Measurements from ENCODE around the gene G3BP1. TPM values are rescaled to one million over a fixed set of nuclear protein-coding genes. Genes with fewer than 3 reads are reported as not detected.
A peak's percentile ranks its signal among the peaks of the same experiment; 100 is the strongest.

G3BP1 gene
- total and polyA plus RNA-seq, 2 of the 13 experiments (the other 11 are each of a cell fraction or from before 2014, with no cell fraction given): 36.7 to 320 TPM

- TF ChIP-seq ZBTB39 (CRISPR knock-in tag; IDR thresholded peaks at IDR 0.05): 0 out of 2 replicates have a peak, but pooled peaks have one; percentile 27
- no peak for TF ChIP-seq ZNF720 (CRISPR knock-in tag; IDR thresholded peaks at IDR 0.05)
- 0 out of 2 replicates have a peak, but pooled peaks have one; percentile 72 for TF ChIP-seq ZHX1 (CRISPR knock-in tag; IDR thresholded peaks at IDR 0.05; ENCODE audit: low read depth)
- peak; percentile 99 for TF ChIP-seq ZBTB20 (CRISPR knock-in tag; IDR thresholded peaks at IDR 0.05; ENCODE audit: borderline replicate concordance, low read depth)
- TF ChIP-seq ZNF180 (CRISPR knock-in tag; IDR thresholded peaks at IDR 0.05; ENCODE audit: borderline replicate concordance, low read depth): no peak
- peak; percentile 56; the same call in 1 of the 2 replicates for TF ChIP-seq FOXK1 (CRISPR knock-in tag; IDR thresholded peaks at IDR 0.05; ENCODE audit: borderline replicate concordance, low read depth)
- TF ChIP-seq ZNF792 (CRISPR knock-in tag; IDR thresholded peaks at IDR 0.05): peak; percentile 43; the same call in 1 of the 2 replicates
- TF ChIP-seq DPF2 (CRISPR knock-in tag; IDR thresholded peaks at IDR 0.05; ENCODE audit: borderline replicate concordance, low read depth): peak; percentile 74
- TF ChIP-seq THAP11 (CRISPR knock-in tag; IDR thresholded peaks at IDR 0.05): peak; percentile 49; the same call in 1 of the 2 replicates
- TF ChIP-seq SALL1 (CRISPR knock-in tag; IDR thresholded peaks at IDR 0.05): peak; percentile 76
- TF ChIP-seq ZNF816 (CRISPR knock-in tag; IDR thresholded peaks at IDR 0.05; ENCODE audit: borderline replicate concordance): 0 out of 2 replicates have a peak, but pooled peaks have one; percentile 33
- TF ChIP-seq ZNF766 (CRISPR knock-in tag; IDR thresholded peaks at IDR 0.05; ENCODE audit: borderline replicate concordance): no peak
- TF ChIP-seq EP300 (IDR thresholded peaks at IDR 0.05; ENCODE audit: low read depth in 2 of 2, low read length in 2 of 2): peak in 1 of 2 experiments; percentile 93; a peak in 2 of 4 replicates
- peak; percentile 82 for TF ChIP-seq EP300 (CRISPR knock-in tag; IDR thresholded peaks at IDR 0.05; ENCODE audit: borderline replicate concordance)
- peak; percentile 46; the same call in 1 of the 2 replicates for TF ChIP-seq ZSCAN5A (CRISPR knock-in tag; IDR thresholded peaks at IDR 0.05; ENCODE audit: borderline replicate concordance)
- peak; percentile 42; the same call in 1 of the 2 replicates for TF ChIP-seq GATAD1 (CRISPR knock-in tag; IDR thresholded peaks at IDR 0.05)
- peak; percentile 86 for TF ChIP-seq HDAC1 (CRISPR knock-in tag; IDR thresholded peaks at IDR 0.05)
- TF ChIP-seq ZNF280B (CRISPR knock-in tag; IDR thresholded peaks at IDR 0.05; ENCODE audit: borderline replicate concordance): no peak
- TF ChIP-seq ZSCAN25 (CRISPR knock-in tag; IDR thresholded peaks at IDR 0.05): no peak
- peak; percentile 77; the same call in 1 of the 2 replicates for TF ChIP-seq ZNF556 (CRISPR knock-in tag; IDR thresholded peaks at IDR 0.05; ENCODE audit: borderline replicate concordance)
- peak; percentile 56; the same call in 1 of the 2 replicates for TF ChIP-seq KDM3A (CRISPR knock-in tag; IDR thresholded peaks at IDR 0.05; ENCODE audit: low read depth)
- TF ChIP-seq ZZZ3 (CRISPR knock-in tag; IDR thresholded peaks at IDR 0.05; ENCODE audit: borderline replicate concordance): no peak
- TF ChIP-seq ZFP36L1 (CRISPR knock-in tag; IDR thresholded peaks at IDR 0.05): peak; percentile 37; the same call in 1 of the 2 replicates
Observed at GRCh38 chr5:151819830-151820229, 48.1 kb downstream of the G3BP1 start (continued).

Data from HepG2 (cell line).